AG09309 (cell line): ENCODE results near the gene PCDH9.

Experiments
- DNase-seq: peaks from one replicate; pipeline ENCODE4 v3.0.0-alpha.2; 2010; ENCODE audit warnings: low read depth
- H3K4me3 ChIP-seq: 2 replicates; pipeline ENCODE4 v1.5.1; 2011; ENCODE audit warnings: mild to moderate bottlenecking, low read depth, low read length, moderate library complexity; ENCODE audit not compliant: control insufficient read depth
- TF ChIP-seq, protein P1 (sequence below): IDR thresholded peaks from 2 replicates; pipeline ENCODE4 v1.5.1; 2011; ENCODE audit warnings: mild to moderate bottlenecking, low read depth, low read length, inconsistent platforms; ENCODE audit not compliant: insufficient read depth, control insufficient read depth; ENCODE audit errors: missing control alignments

Gene PCDH9

DNA sequence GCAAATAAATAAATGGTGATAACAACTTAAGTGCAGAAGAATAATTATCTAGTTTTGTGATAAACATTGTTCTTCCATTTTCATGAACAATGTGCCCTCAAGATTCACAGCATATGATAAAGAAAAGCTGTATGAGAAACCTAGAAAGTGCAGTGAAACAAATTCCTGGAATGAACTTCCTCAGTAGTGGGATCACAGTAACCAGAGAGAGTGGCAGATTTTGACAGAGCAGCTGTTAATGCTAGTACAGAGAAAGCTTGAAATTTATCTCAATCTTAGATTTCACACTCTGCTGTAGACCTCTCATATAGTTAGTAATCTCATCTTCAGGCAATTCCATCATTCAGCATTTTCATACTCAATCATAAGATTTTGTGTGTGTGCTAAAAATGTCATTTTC lies 664.9 kb downstream of the PCDH9 start:
- DNase-seq = no peak
- TF ChIP-seq, protein P1, sequence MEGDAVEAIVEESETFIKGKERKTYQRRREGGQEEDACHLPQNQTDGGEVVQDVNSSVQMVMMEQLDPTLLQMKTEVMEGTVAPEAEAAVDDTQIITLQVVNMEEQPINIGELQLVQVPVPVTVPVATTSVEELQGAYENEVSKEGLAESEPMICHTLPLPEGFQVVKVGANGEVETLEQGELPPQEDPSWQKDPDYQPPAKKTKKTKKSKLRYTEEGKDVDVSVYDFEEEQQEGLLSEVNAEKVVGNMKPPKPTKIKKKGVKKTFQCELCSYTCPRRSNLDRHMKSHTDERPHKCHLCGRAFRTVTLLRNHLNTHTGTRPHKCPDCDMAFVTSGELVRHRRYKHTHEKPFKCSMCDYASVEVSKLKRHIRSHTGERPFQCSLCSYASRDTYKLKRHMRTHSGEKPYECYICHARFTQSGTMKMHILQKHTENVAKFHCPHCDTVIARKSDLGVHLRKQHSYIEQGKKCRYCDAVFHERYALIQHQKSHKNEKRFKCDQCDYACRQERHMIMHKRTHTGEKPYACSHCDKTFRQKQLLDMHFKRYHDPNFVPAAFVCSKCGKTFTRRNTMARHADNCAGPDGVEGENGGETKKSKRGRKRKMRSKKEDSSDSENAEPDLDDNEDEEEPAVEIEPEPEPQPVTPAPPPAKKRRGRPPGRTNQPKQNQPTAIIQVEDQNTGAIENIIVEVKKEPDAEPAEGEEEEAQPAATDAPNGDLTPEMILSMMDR = no peak
- no peak overlapping the region for H3K4me3 ChIP-seq

DNA sequence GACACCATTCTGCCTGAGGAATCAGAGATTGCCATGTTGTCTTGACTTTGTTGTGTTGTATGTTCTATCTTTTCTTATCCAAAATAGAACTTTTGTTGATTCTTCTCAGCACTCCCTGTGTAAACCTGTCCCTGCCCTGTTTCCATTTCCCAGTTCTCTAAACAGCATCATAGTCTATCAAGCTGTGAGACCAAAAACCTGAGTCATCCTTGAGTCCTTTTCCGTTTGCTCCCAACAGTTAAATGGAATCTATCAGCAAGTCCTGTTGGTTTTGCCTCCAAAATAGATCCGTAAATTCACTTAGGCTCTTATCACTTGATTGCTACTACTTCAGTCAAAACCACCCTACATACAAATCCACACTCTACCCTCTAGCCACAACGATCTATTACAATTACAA lies 667.1 kb downstream of the PCDH9 start:
- H3K4me3 ChIP-seq = no peak overlapping the region
- no peak for DNase-seq
- TF ChIP-seq, protein P1 = no peak

DNA sequence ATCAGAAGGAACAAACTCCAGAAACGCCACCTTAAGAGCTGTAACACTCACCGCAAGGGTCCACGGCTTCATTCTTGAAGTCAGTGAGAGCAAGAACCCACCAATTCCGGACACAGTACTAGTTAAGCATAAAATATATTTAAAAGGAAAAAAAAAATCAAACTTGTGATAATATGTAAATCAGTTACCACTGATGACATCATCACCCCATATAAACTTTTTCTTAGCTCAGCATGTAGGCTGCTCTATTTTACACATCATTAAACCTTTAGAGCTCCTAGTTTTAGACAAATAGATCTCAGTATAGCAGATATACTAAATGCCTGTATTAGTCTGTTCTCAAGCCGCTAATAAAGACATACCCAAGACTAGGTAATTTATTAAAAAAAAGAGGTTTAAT lies 668.1 kb downstream of the PCDH9 start:
- H3K4me3 ChIP-seq = no peak overlapping the region
- DNase-seq = no peak
- TF ChIP-seq, protein P1 = no peak

DNA sequence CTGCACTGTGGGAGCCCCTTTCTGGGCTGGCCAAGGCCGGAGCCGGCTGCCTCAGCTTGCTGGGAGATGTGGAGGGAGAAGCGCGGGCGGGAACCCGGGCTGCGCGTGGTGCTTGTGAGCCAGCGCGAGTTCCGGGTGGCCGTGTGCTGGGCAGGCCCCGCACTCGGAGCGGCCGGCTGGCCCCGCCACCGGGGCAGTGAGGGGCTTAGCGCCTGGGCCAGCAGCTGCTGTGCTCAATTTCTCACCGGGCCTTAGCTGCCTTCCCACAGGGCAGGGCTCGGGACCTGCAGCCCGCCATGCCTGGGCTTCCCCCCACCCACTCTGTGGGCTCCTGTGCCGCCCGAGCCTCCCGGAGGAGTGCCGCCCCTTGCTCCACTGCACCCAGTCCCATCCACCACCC lies 669.1 kb downstream of the PCDH9 start:
- TF ChIP-seq, protein P1 = no peak
- DNase-seq = no peak
- no peak overlapping the region for H3K4me3 ChIP-seq

DNA sequence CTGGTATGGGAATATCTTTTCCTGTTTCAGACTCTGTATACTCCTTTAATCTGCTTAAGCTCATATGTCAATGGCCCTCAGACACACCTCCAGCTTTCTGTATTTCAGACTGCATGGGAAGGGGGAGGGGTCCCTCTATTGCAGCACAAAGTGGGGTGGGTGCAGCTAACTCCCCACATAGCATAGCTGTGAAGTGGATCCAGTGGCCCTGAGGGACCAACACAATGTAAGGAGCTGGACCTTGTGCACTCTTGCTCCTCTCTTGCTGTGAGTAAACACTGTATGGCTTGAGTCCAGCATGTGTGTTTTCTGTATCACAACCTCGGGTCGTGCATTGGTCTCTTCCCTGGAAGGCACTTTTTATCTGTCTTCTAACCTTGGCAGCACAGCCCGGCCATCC lies 669.9 kb downstream of the PCDH9 start:
- TF ChIP-seq, protein P1 = no peak
- DNase-seq = no peak
- H3K4me3 ChIP-seq = no peak overlapping the region

DNA sequence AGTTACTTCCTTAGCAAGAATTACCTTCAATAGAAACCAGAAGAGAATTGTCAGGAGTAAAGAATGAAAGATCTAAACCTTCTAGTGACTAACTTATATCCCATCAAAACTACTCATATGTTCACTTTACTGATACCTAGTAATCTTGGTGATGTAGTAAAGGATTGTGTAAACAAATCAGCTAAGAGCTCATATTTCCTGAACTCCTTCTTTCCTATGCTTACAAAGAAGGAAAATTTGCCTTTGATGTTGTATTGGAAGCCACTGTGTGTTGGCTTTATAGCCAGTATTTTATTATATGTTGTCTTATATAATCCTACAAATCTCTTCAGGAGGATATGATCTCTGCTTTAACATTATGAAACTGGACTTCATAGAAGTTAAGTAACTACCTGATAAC lies 671.0 kb downstream of the PCDH9 start:
- no peak for DNase-seq
- TF ChIP-seq, protein P1 = no peak
- no peak overlapping the region for H3K4me3 ChIP-seq

DNA sequence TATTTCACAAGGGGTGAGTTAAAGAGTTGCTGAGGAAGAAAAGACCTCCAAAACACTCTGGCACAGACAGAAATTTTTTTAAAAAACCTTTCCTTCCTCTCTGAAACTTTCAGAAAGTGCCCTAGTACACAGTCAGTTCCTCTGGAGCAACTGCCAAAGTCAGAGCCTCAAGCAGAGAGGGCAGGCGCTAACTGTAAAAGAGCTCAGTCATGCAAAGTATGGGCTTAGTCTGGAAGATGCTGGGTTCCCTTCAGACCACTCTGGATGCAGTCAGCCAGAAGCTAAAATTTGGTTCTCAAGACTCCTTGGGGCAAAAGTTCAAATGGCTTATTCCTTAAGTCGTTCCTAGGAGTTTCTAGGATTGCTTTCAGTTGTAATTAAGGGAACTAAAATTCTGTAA lies 671.6 kb downstream of the PCDH9 start:
- DNase-seq = no peak
- H3K4me3 ChIP-seq = no peak overlapping the region
- TF ChIP-seq, protein P1 = no peak
